Activated CD8-positive, alpha-beta memory T cell treated with anti-CD3 and anti-CD28 coated beads, Interleukin-2, amount 50 U/mL, for 24 hours (primary cell): ENCODE results near the gene TM9SF4.

Experiments
- DNase-seq: peaks from one replicate; pipeline ENCODE4 v3.0.0-alpha.2; 2020; ENCODE audit errors: extremely low read depth

The TM9SF4 gene, protein sequence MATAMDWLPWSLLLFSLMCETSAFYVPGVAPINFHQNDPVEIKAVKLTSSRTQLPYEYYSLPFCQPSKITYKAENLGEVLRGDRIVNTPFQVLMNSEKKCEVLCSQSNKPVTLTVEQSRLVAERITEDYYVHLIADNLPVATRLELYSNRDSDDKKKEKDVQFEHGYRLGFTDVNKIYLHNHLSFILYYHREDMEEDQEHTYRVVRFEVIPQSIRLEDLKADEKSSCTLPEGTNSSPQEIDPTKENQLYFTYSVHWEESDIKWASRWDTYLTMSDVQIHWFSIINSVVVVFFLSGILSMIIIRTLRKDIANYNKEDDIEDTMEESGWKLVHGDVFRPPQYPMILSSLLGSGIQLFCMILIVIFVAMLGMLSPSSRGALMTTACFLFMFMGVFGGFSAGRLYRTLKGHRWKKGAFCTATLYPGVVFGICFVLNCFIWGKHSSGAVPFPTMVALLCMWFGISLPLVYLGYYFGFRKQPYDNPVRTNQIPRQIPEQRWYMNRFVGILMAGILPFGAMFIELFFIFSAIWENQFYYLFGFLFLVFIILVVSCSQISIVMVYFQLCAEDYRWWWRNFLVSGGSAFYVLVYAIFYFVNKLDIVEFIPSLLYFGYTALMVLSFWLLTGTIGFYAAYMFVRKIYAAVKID

DNA sequence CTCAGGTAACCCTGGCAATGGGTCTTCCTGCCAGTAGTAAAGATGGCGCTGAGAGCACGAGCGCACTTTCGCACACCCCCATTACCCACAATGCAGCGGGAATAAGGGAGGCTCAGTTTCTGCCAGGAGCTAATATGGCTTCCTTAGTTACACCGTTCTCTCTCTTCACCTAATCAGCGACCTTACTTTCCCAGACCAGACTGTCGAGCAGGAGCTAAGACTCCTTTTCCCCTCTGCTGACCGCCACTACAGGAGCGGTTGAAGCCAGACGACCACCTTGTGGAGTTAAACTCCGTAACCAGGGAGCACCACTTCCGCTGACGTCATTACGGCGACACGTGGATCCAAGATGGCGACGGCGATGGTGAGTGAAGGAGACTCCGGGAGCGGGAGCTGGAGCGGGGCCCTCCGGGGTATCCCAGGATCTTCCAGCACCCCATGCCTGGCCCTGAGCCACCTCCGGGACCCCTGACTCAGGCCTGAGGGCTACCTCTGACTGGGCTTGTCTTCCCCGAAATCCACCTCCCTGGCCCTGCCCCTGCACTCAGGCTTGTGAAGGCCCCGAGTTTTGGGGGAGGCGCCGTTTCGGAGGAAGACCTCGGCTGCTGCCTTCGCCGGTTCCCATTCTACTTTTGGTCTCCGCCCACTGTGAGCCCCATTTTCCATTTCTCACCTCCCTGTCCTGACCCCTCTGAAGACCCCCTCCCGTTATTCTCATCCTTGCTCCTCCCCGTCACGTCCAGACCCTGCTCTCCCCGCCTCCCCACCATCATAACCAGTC is at the start of gene TM9SF4:
TSS of gene TM9SF4 (plus strand) at position 323 of the 781 bp plus-strand sequence. CDS start at position 350, 27 bp downstream.
- DNase-seq = peak; percentile 81

GRCh38 chr20:32062776-32063170 is 46.7 kb upstream of the TM9SF4 start:
- no peak for DNase-seq

DNA sequence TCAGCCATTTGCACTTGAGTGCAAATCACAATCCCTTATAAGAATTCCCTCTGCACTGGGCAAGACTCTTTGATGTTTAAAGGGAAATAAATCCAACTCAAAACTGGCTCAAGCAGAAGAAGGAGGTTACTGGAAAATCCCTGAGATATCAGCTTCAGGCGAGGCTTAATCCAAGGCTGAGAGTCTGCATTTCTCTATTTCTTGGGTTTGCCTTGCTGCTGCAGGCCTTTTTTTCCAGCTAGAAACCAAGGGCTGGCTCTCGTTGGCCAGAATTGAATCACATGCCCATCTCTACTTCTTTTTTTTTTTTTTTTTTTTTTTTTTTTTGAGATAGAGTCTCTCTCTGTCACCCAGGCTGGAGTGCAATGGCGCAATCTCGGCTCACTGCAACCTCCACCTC is 45.8 kb upstream of the TM9SF4 start:
- DNase-seq = no peak

DNA sequence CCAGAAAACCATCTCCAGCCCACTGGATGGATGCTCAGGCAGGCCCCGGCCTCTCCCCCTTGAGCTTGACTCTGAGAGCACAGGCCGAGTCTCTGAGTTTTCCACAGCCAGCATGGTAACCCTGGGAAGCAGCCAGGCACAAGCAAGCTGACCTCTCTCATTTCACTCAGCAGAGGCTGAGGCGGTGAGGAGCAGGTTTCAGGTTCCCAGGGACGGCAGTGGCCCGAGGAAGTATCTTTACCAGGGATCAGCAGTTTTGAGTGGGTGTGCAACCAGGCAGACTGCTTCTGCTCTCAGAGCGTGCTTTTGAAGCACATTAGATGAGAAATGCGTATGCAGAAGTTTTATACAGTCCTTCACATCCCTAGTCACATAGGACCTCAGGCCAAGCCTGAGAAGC is 44.8 kb upstream of the TM9SF4 start:
- DNase-seq = no peak

- no peak for DNase-seq
Measured at GRCh38 chr20:32067234-32067821, 42.2 kb upstream of the TM9SF4 start.

DNA sequence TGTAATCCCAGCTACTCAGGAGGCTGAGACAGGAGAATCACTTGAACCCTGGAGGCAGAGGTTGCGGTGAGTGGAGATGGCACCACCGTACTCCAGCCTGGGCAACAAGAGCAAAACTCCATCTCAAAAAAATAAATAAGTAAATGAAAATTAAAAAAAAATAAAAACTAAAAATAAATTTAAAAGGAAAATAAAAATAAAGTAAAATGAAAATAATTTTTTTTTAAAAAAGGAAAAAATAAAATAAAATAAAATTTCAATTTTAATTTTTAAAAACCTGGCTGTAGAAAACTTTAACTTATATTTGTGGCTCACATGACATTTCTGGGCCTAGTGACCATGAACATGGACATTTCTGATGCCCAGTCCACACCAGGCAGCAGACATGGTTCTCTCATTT is 41.3 kb upstream of the TM9SF4 start:
- DNase-seq = no peak

- no peak for DNase-seq
Measured at GRCh38 chr20:32069711-32070110, 39.8 kb upstream of the TM9SF4 start.

DNA sequence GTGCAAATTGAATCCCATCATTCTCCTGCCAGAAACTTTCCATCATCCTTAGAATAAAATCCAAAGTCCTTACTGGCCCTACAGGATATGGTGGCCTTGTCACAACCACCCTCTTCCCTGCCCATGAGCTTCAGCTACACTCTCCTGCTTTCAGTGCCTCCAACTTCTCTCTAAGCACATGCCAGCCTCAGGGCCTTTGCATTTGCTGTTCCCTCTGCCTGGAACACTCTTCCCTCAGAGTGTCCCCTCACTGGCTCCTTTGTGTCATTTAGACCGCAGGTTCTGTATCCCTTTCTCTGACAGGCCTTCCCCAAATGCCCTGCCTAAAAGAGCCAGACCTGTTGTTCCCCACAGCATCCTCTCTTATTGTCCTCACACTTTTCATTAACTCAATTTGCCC is 39.2 kb upstream of the TM9SF4 start:
- no peak for DNase-seq

- no peak for DNase-seq
Measured at GRCh38 chr20:32070690-32071213, 38.8 kb upstream of the TM9SF4 start.

DNA sequence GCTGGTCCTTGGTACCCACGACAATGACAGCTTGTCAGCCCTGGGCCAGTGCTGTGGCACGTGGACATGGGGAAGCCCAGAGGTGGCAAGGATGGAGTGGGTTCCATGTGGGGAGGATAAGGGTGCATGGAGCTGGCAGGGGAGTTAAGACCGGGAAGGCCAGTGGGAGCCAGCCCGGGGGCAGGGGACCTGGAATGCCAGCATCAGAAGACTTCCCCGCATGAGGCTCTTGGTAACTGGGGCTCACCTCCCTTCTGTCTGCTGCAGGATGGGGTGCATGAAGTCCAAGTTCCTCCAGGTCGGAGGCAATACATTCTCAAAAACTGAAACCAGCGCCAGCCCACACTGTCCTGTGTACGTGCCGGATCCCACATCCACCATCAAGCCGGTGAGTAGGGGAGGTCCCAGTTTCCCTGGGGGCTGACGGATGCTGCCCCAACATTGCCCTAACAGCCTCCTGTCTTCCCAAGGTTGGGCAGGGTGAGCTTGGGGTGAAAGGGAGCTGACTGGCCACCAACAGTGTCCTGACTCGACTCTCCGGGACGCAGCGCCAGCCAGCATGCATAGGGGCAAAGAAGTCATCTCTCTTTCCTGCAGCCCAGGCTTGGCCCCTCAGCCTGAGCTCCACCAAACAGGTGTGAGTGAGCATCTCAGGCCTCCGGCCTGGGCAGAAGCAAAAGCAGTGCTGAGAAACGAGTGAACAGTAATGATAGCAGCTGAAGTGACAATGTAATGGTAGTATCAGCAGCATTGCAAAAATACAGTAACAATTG is 37.9 kb upstream of the TM9SF4 start:
- DNase-seq = no peak

DNA sequence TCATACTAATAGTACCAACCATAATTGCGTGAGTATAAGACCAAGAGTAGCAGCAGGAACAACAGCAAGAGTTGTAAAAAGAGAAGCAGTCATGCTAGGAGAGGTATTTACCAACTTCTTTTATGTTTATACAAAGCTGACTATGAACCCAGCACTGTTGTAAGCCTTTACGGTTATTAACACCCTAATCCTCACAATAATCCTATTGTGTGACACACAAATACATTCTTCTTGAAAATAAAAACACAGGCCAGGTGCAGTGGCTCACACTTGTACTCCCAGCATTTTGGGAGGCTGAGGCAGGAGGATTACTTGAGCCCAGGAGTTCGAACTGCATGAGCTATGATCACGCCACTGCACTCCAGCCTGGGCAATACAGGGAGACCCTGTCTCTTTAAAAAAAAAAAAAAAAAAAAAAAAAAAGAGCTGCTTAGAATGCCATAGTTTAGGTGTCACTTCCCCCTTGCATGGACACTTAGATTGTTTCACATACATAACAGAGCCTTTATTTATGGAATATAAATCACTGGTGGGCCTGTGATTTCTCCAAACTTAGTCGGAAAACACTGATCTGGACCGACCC is 37.3 kb upstream of the TM9SF4 start:
- DNase-seq = no peak

GRCh38 chr20:32075534-32075933 is 34.0 kb upstream of the TM9SF4 start:
- no peak for DNase-seq

DNA sequence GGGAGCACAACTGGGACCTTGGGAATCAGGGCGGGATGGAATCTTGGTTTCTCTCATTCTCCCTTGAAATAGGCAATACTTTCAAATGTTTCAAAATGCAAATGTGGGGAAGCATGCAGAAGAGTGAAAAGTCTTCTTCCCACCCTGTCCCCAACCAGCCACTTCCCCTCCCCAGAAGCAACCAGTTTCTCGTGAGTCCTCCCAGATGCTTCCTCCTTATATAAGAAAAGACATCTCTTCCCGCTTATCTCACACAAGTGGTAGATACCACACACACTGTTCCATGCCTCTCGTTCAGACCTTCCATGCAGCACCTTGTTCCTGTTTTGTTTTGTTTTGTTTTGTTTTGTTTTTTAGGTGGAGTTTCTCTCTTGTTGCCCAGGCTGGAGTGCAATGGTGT is 32.3 kb upstream of the TM9SF4 start:
- DNase-seq = no peak

DNA sequence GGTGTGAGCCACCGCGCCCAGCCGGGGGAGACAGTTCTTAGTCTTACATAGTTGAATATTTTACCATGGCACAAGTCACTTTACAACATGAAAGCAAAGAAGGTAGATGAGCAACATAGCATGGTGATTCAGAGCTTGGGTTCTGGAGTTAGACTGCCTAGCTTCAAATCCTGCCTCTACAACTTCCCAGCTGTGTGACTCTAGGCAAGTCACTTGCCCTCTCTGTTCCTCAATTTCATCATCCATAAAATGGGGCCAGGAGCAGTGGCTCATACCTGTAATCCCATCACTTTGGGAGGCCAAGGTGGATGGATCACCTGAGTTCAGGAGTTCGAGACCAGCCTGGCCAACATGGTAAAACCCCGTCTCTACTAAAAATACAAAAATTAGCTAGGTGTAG is 31.2 kb upstream of the TM9SF4 start:
- DNase-seq = no peak

GRCh38 chr20:32078791-32079190 is 30.7 kb upstream of the TM9SF4 start:
- DNase-seq = no peak

- DNase-seq = no peak
Measured at GRCh38 chr20:32079655-32080109, 29.8 kb upstream of the TM9SF4 start.

GRCh38 chr20:32080783-32081182 is 28.7 kb upstream of the TM9SF4 start:
- no peak for DNase-seq

- no peak for DNase-seq
Measured at GRCh38 chr20:32083469-32083868, 26.0 kb upstream of the TM9SF4 start.

GRCh38 chr20:32087070-32087469 is 22.4 kb upstream of the TM9SF4 start:
- no peak for DNase-seq

GRCh38 chr20:32088759-32089158 is 20.8 kb upstream of the TM9SF4 start:
- DNase-seq = no peak
